Measurements from ENCODE around the gene FPR1. TPM values are rescaled to one million over a fixed set of nuclear protein-coding genes. Genes with fewer than 3 reads are reported as not detected.

The FPR1 gene
- total RNA-seq, 3 donors from 2014 or later (not counting 1 experiment from before 2014, with no cell fraction given) = 3.4 to 20.2 (median 6.4) TPM

GRCh38 chr19:51766461-51766860 is 14.8 kb upstream of the FPR1 start:
- WGBS (ENCODE audit: insufficient coverage) = 91% methylated on average over 5 of the region's 5 CpGs
- H3K4me3 Mint-ChIP-seq = no peak overlapping the region
- no peak overlapping the region for H3K27ac ChIP-seq (ENCODE audit: low read length)
- H3K36me3 Mint-ChIP-seq = no peaks in the 10 kb centered on the region
- H3K9me3 Mint-ChIP-seq = peaks cover 0 to 2% of the 10 kb centered on the region in 2 donors
- ATAC-seq (no peak), DNase-seq (no peak)
- no peaks in the 10 kb centered on the region for H3K36me3 ChIP-seq (ENCODE audit: control insufficient read depth, insufficient read depth, low read length)
- TF ChIP-seq, protein P1, sequence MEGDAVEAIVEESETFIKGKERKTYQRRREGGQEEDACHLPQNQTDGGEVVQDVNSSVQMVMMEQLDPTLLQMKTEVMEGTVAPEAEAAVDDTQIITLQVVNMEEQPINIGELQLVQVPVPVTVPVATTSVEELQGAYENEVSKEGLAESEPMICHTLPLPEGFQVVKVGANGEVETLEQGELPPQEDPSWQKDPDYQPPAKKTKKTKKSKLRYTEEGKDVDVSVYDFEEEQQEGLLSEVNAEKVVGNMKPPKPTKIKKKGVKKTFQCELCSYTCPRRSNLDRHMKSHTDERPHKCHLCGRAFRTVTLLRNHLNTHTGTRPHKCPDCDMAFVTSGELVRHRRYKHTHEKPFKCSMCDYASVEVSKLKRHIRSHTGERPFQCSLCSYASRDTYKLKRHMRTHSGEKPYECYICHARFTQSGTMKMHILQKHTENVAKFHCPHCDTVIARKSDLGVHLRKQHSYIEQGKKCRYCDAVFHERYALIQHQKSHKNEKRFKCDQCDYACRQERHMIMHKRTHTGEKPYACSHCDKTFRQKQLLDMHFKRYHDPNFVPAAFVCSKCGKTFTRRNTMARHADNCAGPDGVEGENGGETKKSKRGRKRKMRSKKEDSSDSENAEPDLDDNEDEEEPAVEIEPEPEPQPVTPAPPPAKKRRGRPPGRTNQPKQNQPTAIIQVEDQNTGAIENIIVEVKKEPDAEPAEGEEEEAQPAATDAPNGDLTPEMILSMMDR (IDR thresholded peaks at IDR 0.05) = no peak
- H3K27me3 ChIP-seq (ENCODE audit: control insufficient read depth, insufficient read depth, low read length) = no peaks in the 10 kb centered on the region
- H3K4me1 Mint-ChIP-seq = peaks cover 3 to 5% of the 10 kb centered on the region in 2 donors
- no peaks in the 10 kb centered on the region for H3K9me3 ChIP-seq (ENCODE audit: control insufficient read depth, insufficient read depth, low read length)
- H3K27me3 Mint-ChIP-seq (ENCODE audit: low read depth in 2 of 2) = peaks cover 20 to 30% of the 10 kb centered on the region in 2 donors
- no peak overlapping the region for H3K27ac Mint-ChIP-seq
- H3K4me1 ChIP-seq (ENCODE audit: control insufficient read depth, insufficient read depth, low read length) = no peaks in the 10 kb centered on the region
- intact Hi-C loops (cut with micrococcal nuclease) = no loop called here
- H3K4me3 ChIP-seq (ENCODE audit: low read length) = no peak overlapping the region

DNA sequence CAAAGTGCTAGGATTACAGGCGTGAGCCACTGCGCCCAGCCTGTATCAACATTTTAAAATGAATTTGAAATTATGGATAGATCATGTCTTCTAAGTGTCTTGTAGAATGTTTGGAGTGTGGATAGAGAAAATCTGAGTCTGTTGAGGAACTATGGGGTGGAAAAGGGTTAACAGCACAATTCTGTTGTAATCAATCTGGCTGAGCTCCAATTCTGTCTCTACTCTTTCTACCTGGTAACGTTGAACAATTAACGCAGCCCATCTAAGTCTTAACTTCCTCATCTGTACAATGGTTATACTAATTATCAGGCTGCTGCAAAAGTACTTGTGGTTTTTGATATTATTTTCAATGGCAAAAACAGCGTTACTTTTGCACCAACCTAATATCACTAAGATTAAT is 13.4 kb upstream of the FPR1 start:
- Mint-ChIP-seq H3K9me3 (peaks cover 0 to 2% of the 10 kb centered on the region in 2 donors), H3K4me1 (peaks cover 0 to 5% of the 10 kb centered on the region in 2 donors), H3K27ac (no peak overlapping the region), H3K4me3 (no peak overlapping the region), H3K27me3 (ENCODE audit: low read depth in 2 of 2) (peaks cover 18 to 25% of the 10 kb centered on the region in 2 donors), H3K36me3 (no peaks in the 10 kb centered on the region)
- Histone ChIP-seq H3K4me1 (ENCODE audit: control insufficient read depth, insufficient read depth, low read length) (no peaks in the 10 kb centered on the region), H3K27ac (ENCODE audit: low read length) (no peak overlapping the region), H3K36me3 (ENCODE audit: control insufficient read depth, insufficient read depth, low read length) (no peaks in the 10 kb centered on the region), H3K4me3 (ENCODE audit: low read length) (no peak overlapping the region), H3K27me3 (ENCODE audit: control insufficient read depth, insufficient read depth, low read length) (no peaks in the 10 kb centered on the region), H3K9me3 (ENCODE audit: control insufficient read depth, insufficient read depth, low read length) (no peaks in the 10 kb centered on the region)
- intact Hi-C loops (cut with micrococcal nuclease) = no loop called here
- ATAC-seq = no peak
- 58% methylated on average over 5 of the region's 5 CpGs for WGBS (ENCODE audit: insufficient coverage)
- TF ChIP-seq, protein P1 (IDR thresholded peaks at IDR 0.05) = no peak
- no peak for DNase-seq

- peaks cover 13 to 17% of the 10 kb centered on the region in 2 donors for H3K27me3 Mint-ChIP-seq (ENCODE audit: low read depth in 2 of 2)
- H3K27me3 ChIP-seq (ENCODE audit: control insufficient read depth, insufficient read depth, low read length) = no peaks in the 10 kb centered on the region
- intact Hi-C loops (cut with micrococcal nuclease) = no loop called here
- peaks cover 0 to 2% of the 10 kb centered on the region in 2 donors for H3K9me3 Mint-ChIP-seq
- no peaks in the 10 kb centered on the region for H3K36me3 Mint-ChIP-seq
- H3K4me3 ChIP-seq (ENCODE audit: low read length) = no peak overlapping the region
- ATAC-seq (no peak), DNase-seq (no peak)
- no peak overlapping the region for H3K27ac Mint-ChIP-seq
- no peaks in the 10 kb centered on the region for H3K36me3 ChIP-seq (ENCODE audit: control insufficient read depth, insufficient read depth, low read length)
- TF ChIP-seq, protein P1 (IDR thresholded peaks at IDR 0.05) = no peak
- H3K4me1 ChIP-seq (ENCODE audit: control insufficient read depth, insufficient read depth, low read length) = no peaks in the 10 kb centered on the region
- H3K27ac ChIP-seq (ENCODE audit: low read length) = no peak overlapping the region
- H3K4me3 Mint-ChIP-seq = no peak overlapping the region
- no peaks in the 10 kb centered on the region for H3K9me3 ChIP-seq (ENCODE audit: control insufficient read depth, insufficient read depth, low read length)
- WGBS (ENCODE audit: insufficient coverage) = 89% methylated on average over 7 of the region's 7 CpGs
- peaks cover 0 to 5% of the 10 kb centered on the region in 2 donors for H3K4me1 Mint-ChIP-seq
Observed at GRCh38 chr19:51761696-51762095, 10.0 kb upstream of the FPR1 start.

DNA sequence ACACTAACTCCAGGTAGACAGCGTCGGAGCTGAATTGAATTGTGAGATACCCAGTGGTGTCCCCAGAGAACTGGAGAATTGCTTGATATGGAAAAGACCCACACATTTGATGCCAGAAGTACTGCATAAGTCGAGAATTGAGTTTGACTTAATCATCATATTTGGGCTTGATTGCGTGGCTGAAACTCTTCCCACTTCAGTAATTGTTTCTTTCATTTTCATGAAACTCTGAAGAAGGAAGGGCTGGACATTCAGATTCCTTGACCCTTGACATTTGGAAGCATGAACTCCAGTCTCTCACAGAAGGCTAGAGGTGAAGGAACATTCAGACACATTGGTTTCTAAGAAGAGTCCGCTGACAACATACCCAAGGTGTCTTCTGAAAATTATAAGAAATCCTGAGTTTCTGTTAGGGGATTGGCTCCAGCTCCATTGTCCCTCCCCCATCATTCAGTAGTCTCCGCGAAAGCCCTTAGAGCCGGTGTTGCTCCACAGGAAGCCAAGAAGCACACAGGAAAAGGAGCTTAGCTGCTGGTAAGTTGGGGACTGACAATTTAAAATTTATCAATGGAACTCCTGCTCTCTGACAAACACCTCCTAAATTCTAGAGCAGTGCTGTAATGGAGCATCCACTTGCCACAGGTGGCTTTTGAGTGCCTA is 9.1 kb upstream of the FPR1 start, which contains the start of gene FPR2:
Gene FPR2, plus strand, starts transcription at position 484 of the 660 bp plus-strand sequence. CDS start 7,479 bp downstream, outside the sequence.
- intact Hi-C loops (cut with micrococcal nuclease) = no loop called here
- Mint-ChIP-seq H3K27me3 (ENCODE audit: low read depth in 2 of 2) (peaks cover 13 to 17% of the 10 kb centered on the region in 2 donors), H3K36me3 (no peaks in the 10 kb centered on the region), H3K27ac (no peak within 1 kb of the TSS), H3K4me3 (no peak within 1 kb of the TSS), H3K4me1 (peaks cover 0 to 5% of the 10 kb centered on the region in 2 donors), H3K9me3 (peaks cover 0 to 2% of the 10 kb centered on the region in 2 donors)
- WGBS (ENCODE audit: insufficient coverage) = 67% methylated on average over 8 of the region's 8 CpGs
- Histone ChIP-seq H3K9me3 (ENCODE audit: control insufficient read depth, insufficient read depth, low read length) (no peaks in the 10 kb centered on the region), H3K4me1 (ENCODE audit: control insufficient read depth, insufficient read depth, low read length) (no peaks in the 10 kb centered on the region), H3K36me3 (ENCODE audit: control insufficient read depth, insufficient read depth, low read length) (no peaks in the 10 kb centered on the region), H3K27ac (ENCODE audit: low read length) (no peak within 1 kb of the TSS), H3K27me3 (ENCODE audit: control insufficient read depth, insufficient read depth, low read length) (no peaks in the 10 kb centered on the region), H3K4me3 (ENCODE audit: low read length) (no peak within 1 kb of the TSS)
- no peak for ATAC-seq
- TF ChIP-seq, protein P1 (IDR thresholded peaks at IDR 0.05) = no peak
- no peak for DNase-seq

All from natural killer cell (primary cell).